Parathyroid adenoma (tissue), 2 donors: ENCODE measurements around the gene EN2.

Source experiments
- H2AFZ ChIP-seq: fragments of 300-600 bp; sonication (generic); one replicate; pipeline ENCODE4 v1.7.0; 2017; ENCODE audit warnings: antibody characterized with exemption, mild to moderate bottlenecking
- H3K27ac ChIP-seq: fragments of 300-600 bp; sonication (generic); one replicate; pipeline ENCODE4 v1.7.0; 2017
- H3K27me3 ChIP-seq: fragments of 300-600 bp; sonication (generic); one replicate; pipeline ENCODE4 v1.7.0; 2017; ENCODE audit warnings: low read length; ENCODE audit not compliant: control insufficient read depth, insufficient read depth
- H3K36me3 ChIP-seq: fragments of 300-600 bp; sonication (generic); one replicate; pipeline ENCODE4 v1.7.0; 2017; ENCODE audit warnings: low read length; ENCODE audit not compliant: control insufficient read depth, insufficient read depth
- H3K4me1 ChIP-seq: fragments of 300-600 bp; sonication (generic); one replicate; pipeline ENCODE4 v1.7.0; 2017; ENCODE audit warnings: control low read depth
- H3K4me2 ChIP-seq: fragments of 300-600 bp; sonication (generic); one replicate; pipeline ENCODE4 v1.7.0; 2017; ENCODE audit warnings: low read length
- H3K4me3 ChIP-seq: fragments of 300-600 bp; sonication (generic); one replicate; pipeline ENCODE4 v1.7.0; 2017; ENCODE audit warnings: low read depth, low read length
- H3K79me2 ChIP-seq: fragments of 300-600 bp; sonication (generic); one replicate; pipeline ENCODE4 v1.7.0; 2017; ENCODE audit warnings: control low read depth
- H3K9ac ChIP-seq: fragments of 300-600 bp; sonication (generic); one replicate; pipeline ENCODE4 v1.7.0; 2017; ENCODE audit warnings: mild to moderate bottlenecking
- H3K9me3 ChIP-seq: fragments of 300-600 bp; sonication (generic); one replicate; pipeline ENCODE4 v1.7.0; 2017; ENCODE audit warnings: low read length; ENCODE audit not compliant: control insufficient read depth
- CTCF ChIP-seq: fragments of 300-600 bp; sonication (generic); IDR thresholded peaks from one replicate; pipeline ENCODE4 v1.7.0; 2017; ENCODE audit warnings: antibody characterized with exemption, mild to moderate bottlenecking
- donor health status: primary hyperparathyroidism.

The EN2 gene

GRCh38 chr7:155458111-155458877 is at the start of gene EN2:
Gene EN2, plus strand, starts transcription at chr7:155458129. Its CDS starts 249 bp downstream, at chr7:155458378.
- Histone ChIP-seq H3K27me3 (peaks cover 30% of the 10 kb centered on the region), H3K4me2 (peak within 1 kb of the TSS; percentile 64), H3K79me2 (no peaks in the 10 kb centered on the region), H2AFZ (peak within 1 kb of the TSS; percentile 75), H3K27ac (no peak within 1 kb of the TSS), H3K4me1 (peaks cover 4% of the 10 kb centered on the region), H3K36me3 (no peaks in the 10 kb centered on the region), H3K4me3 (peak within 1 kb of the TSS; percentile 8), H3K9me3 (no peaks in the 10 kb centered on the region), H3K9ac (no peak within 1 kb of the TSS)
- TF ChIP-seq CTCF, result no peak

- TF ChIP-seq CTCF, result no peak
- H3K4me3 ChIP-seq, result no peak overlapping the region
- no peaks in the 10 kb centered on the region for H3K4me1 ChIP-seq
- no peaks in the 10 kb centered on the region for H3K79me2 ChIP-seq
- no peaks in the 10 kb centered on the region for H3K36me3 ChIP-seq
- peaks cover 8% of the 10 kb centered on the region for H3K27me3 ChIP-seq
- no peak overlapping the region for H2AFZ ChIP-seq
- no peak overlapping the region for H3K27ac ChIP-seq
- H3K9ac ChIP-seq, result no peak overlapping the region
- H3K9me3 ChIP-seq, result no peaks in the 10 kb centered on the region
- no peak overlapping the region for H3K4me2 ChIP-seq
These were observed 49.0 kb upstream of the EN2 start for GRCh38 chr7:155408651-155409586.

GRCh38 chr7:155409980-155410379 is 47.9 kb upstream of the EN2 start:
- H3K4me3 ChIP-seq, result no peak overlapping the region
- no peak overlapping the region for H2AFZ ChIP-seq
- no peaks in the 10 kb centered on the region for H3K79me2 ChIP-seq
- no peak for TF ChIP-seq CTCF
- no peaks in the 10 kb centered on the region for H3K4me1 ChIP-seq
- H3K27me3 ChIP-seq, result peaks cover 8% of the 10 kb centered on the region
- no peak overlapping the region for H3K9ac ChIP-seq
- no peak overlapping the region for H3K4me2 ChIP-seq
- H3K9me3 ChIP-seq, result no peaks in the 10 kb centered on the region
- H3K27ac ChIP-seq, result no peak overlapping the region
- no peaks in the 10 kb centered on the region for H3K36me3 ChIP-seq

GRCh38 chr7:155410431-155410830 is 47.5 kb upstream of the EN2 start:
- no peak overlapping the region for H3K9ac ChIP-seq
- peaks cover 8% of the 10 kb centered on the region for H3K27me3 ChIP-seq
- no peaks in the 10 kb centered on the region for H3K36me3 ChIP-seq
- H3K27ac ChIP-seq, result no peak overlapping the region
- TF ChIP-seq CTCF, result no peak
- H2AFZ ChIP-seq, result no peak overlapping the region
- no peak overlapping the region for H3K4me2 ChIP-seq
- H3K4me3 ChIP-seq, result no peak overlapping the region
- H3K79me2 ChIP-seq, result no peaks in the 10 kb centered on the region
- H3K9me3 ChIP-seq, result no peaks in the 10 kb centered on the region
- H3K4me1 ChIP-seq, result no peaks in the 10 kb centered on the region
